ENCODE measurements around the gene CHKB.

CHKB gene

DNA sequence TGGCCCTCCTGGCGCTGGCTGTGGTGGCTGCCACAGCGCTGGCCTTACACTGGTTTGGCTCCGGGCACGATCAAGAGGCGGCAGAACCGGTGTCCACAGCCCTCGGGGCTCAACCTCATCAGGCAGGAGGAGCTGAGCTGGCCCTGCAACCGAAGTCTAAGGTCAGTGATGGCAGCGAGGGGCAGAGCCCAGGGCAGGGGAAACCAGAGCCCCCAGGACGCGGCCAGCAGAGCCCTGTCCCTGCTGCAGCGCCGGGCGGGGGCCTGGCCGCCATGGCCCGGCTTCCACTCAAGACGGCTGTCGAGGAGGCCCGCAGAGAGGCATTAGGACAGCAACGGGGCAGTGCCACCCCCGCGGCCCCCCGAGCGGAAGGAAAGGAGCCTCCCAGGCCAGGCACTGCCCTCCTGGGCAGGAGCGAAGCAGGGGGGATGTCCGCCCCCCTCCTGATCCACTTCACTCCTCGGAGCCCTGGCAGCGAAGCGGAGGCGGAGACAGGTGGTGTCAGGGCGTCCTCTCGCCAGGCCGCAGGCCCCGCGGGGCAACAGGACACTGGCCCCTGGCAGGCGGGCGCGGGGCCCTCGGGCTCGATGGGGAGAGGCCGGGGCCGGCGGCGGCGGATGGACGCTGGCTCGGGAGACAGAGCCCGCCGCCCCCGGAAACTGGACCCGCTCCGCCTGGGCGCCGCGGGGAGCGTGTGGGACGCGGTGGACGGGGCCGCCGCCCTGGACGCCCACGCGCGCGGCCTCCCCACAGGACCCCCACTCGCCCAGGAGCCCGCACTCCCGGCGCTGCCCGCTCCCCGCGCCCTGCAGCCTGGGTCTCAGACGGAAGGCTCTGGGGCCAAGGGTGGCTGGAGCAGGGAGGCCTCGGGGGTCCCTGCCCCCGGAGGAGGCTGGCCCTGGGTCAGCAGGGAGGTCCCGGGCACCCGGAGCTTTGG lies 36.1 kb downstream of the CHKB start:
- no peak for DNase-seq

DNA sequence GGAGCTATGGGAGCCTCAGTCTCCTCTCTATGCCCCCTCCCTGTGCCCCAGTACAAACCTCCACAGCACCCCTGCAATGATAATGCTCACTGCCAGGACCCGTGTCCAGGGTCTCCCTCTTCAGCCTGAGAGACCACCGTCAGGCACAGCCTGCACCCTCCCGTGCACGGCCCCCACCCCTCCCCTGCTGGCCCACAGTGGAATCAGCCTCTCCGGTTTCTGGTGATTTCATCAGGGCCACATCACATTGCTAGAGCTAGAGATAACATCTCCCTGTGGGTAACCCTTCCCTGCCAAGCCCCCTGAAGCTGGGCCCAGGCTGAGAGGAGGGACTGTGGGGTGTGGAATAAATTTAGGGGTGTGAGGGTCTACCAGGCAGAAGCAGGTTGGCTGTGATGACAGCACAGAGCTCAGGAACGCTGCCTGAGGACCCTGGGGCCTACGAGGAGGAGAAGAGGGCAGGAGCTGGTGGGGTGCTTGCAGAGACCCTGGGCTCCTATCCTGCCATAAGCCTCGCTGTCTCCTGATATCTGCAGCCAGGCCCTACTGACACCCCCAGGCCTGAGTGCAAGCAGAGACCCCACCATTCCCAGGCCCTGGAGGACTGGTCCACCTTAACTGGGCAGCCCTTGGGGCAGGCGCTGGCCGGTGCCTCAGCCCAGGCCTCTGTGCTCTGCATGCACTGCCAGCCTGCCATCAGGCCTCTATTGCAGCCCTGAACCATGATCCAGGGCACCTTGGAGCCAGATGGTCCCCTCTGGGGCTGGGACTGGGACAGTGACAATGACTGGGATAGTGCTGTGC lies 36.9 kb downstream of the CHKB start, which contains the start of gene KLHDC7B:
Gene KLHDC7B (plus strand): TSS at position 378 of the 804 bp plus-strand sequence. CDS start 345 bp downstream, at position 723.
- no peak for DNase-seq

- DNase-seq, result no peak
Observed at GRCh38 chr22:50544746-50545253, 37.8 kb downstream of the CHKB start.

GRCh38 chr22:50544078-50544745 lies 38.4 kb downstream of the CHKB start:
- DNase-seq, result peak; percentile 88

DNA sequence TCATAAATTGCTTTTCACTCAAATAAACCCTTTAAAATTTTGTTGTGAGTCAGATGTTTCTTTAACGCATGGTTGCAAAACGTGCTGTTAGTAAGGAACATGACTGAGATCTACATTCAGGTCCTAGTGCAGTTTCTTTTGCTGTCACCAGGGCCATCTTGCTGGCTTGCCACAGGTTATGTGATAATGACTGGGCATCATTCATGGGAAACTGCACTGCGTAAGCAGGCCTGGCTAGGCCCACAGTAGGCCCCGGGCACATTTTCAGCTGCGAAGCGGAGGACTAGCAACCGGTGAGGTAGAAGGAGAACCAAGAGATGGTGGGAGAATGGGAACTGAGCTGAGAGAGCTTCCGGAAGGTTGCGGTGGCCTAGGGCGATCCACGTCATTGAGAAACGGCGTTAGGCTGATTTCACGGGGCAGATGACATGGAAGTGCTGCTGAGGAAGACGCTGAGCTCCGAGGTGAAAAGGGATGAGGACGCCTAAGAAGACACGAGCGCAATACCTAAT lies 40.2 kb downstream of the CHKB start:
- DNase-seq, result peak; percentile 69

- peak; percentile 79 for DNase-seq
Observed at GRCh38 chr22:50541667-50542026, 41.0 kb downstream of the CHKB start.

- no peak for DNase-seq
Observed at GRCh38 chr22:50540381-50540780, 42.3 kb downstream of the CHKB start.

DNA sequence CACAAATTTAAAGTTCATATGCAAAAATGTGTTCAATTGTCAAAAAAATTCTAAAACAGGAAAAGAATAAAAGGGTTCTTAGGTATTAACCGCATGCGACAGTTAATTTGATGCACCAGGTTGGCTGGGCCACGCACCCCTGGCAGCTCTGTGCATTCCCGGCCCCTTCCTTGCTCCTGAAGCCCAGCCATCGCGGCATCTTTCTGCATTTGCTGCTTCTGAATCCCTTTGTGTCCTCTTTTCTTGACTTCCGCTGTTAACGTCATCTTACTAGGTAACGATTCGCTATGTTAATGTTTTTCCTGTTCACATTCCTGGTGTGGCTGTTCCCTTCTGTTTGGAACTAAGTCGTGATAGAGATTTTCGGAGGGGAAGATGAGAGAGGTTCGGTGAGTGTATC lies 44.9 kb downstream of the CHKB start:
- DNase-seq, result no peak

DNA sequence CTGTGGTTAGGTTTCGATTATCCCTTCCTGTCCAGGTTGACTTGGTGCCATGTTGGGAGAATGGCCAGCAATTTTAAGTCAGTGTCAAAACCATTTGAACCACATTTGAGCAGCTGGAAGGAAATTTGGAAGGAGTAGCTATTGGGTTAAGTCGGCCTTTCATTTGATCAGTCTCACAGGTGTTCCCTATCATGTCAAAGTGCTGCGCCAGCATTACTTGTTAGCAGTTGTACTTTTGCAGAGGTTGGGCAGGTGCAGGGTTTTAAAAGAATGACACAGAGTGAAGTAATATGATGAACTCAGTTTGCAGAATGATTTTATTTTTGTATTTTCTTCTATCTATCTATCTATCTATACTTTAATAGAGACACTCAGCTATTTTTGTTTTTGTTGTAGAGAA lies 46.4 kb downstream of the CHKB start:
- DNase-seq, result no peak

DNA sequence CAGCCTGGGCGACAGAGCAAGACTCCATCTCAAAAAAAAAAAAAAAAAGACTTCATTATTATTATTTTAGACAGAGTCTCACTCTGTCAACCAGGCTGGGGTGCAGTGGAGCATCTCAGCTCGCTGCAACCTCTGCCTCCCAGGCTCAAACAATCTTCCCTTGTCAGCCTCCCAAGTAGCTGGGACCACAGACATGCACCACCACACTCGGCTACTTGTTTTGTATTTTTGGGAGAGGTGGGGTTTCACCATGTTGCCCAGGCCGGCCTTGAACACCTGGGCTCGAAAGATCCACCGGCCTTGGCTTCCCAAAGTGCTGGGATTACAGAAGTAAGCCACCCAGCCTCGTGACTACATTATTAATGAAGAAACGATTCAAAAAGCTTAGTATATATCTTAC lies 47.5 kb downstream of the CHKB start:
- DNase-seq, result no peak

GRCh38 chr22:50533856-50534711 lies 48.6 kb downstream of the CHKB start:
- DNase-seq, result peak; percentile 60

GRCh38 chr22:50532824-50533796 lies 49.5 kb downstream of the CHKB start:
- no peak for DNase-seq

- peak; percentile 58 for DNase-seq
Observed at GRCh38 chr22:50531962-50532674, 50.5 kb downstream of the CHKB start.

DNA sequence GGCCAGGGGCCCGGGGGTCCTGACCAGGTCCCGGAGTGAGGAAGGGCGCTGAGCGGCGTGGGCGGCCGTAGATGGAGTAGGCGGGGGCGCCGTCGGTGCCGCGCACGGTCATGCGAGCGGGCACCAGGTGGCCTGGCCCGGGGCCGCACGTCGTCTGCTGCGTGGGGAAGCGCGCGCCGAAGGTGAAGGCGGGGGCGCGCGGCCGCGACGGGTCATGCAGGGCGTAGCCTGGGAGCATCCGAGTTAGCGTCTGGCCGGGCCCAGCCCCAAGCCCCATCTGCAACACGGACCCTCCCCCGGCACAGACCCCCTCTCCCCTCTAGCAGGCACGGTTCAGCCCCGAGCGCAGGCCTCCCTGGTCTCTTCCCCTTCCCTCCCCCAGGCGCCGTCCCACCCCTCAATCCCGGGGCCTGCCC lies 51.1 kb downstream of the CHKB start:
- DNase-seq, result peak; percentile 84

- peak; percentile 91 for DNase-seq
Observed at GRCh38 chr22:50530877-50531545, 51.6 kb downstream of the CHKB start.

DNA sequence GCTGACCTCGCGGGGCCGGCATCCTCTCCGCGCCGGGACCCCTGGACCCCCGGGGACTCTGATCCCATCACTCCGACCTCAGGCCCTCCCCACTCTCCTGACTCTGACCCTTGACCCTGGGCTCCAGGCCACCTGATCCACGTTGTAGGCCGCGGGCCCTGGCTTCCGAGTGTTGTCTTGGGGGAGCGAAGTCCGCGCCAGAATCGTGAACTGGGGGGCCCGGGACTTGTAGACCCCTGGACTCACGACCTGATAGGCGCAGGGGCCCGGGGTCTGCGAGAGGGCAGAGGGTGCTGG lies 52.1 kb downstream of the CHKB start:
- no peak for DNase-seq

GRCh38 chr22:50529897-50530579 lies 52.6 kb downstream of the CHKB start, which contains the start of gene TYMP:
TSS of gene TYMP (minus strand) at chr22:50530012. CDS start at chr22:50529709, 303 bp downstream.
- peak; percentile 81 for DNase-seq

DNA sequence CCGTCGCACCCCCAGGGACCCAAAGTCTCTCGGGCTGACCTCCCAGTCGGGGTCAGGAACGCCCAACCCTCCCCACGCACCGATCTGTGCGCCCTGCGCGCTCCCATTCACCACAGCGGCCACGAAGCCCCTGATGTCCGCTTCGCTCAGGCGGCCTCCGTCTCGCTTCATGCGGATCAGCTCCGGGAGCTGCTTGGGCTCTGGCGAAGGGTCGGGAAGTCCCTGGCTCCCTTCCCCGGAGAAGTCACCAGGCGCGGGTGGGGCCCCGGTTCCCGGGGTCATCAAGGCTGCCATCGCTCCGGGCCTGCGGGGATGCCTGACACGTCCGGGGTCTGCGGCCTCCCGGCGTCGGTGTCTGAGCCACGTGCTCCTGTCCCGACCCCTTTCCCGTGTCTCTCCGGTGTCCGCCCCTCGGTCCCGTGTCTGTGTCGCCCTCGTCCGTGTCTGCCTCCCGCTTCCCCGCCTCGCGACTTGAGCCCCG lies 53.2 kb downstream of the CHKB start:
- no peak for DNase-seq

All from CD4-positive, alpha-beta T cell treated with Interferon gamma for 1 hour (primary cell).